GM19023 (cell line): ENCODE data around the gene BBS9.

ENCODE experiments used
- ATAC-seq: cut with Tn5 transposase; IDR thresholded peaks from one replicate; pipeline ENCODE4 v1.9.1; 2021; ENCODE audit warnings: mild to moderate bottlenecking, moderate library complexity; ENCODE audit not compliant: unreplicated experiment

BBS9 gene

GRCh38 chr7:33582533-33582932 is 453.2 kb downstream of the BBS9 start:
- ATAC-seq = no peak

GRCh38 chr7:33589911-33590310 is 460.5 kb downstream of the BBS9 start:
- no peak for ATAC-seq

- ATAC-seq = no peak
Observed at GRCh38 chr7:33590916-33591315, 461.6 kb downstream of the BBS9 start.

GRCh38 chr7:33591490-33591889 is 462.1 kb downstream of the BBS9 start:
- ATAC-seq = no peak

GRCh38 chr7:33592718-33593117 is 463.4 kb downstream of the BBS9 start:
- ATAC-seq = no peak

GRCh38 chr7:33593611-33594010 is 464.2 kb downstream of the BBS9 start:
- ATAC-seq = no peak

- no peak for ATAC-seq
Observed at GRCh38 chr7:33596686-33597085, 467.3 kb downstream of the BBS9 start.

GRCh38 chr7:33597181-33597580 is 467.8 kb downstream of the BBS9 start:
- no peak for ATAC-seq

- no peak for ATAC-seq
Observed at GRCh38 chr7:33601101-33601500, 471.7 kb downstream of the BBS9 start.

- ATAC-seq = no peak
Observed at GRCh38 chr7:33601884-33602283, 472.5 kb downstream of the BBS9 start.

- ATAC-seq = no peak
Observed at GRCh38 chr7:33604056-33604455, 474.7 kb downstream of the BBS9 start.

GRCh38 chr7:33610918-33611317 is 481.6 kb downstream of the BBS9 start:
- no peak for ATAC-seq

- ATAC-seq = no peak
Observed at GRCh38 chr7:33612442-33612841, 483.1 kb downstream of the BBS9 start.

GRCh38 chr7:33614357-33615117 is 485.2 kb downstream of the BBS9 start:
- ATAC-seq = no peak

GRCh38 chr7:33616752-33617151 is 487.4 kb downstream of the BBS9 start:
- ATAC-seq = no peak

GRCh38 chr7:33619264-33619663 is 489.9 kb downstream of the BBS9 start:
- ATAC-seq = no peak

GRCh38 chr7:33623267-33623666 is 493.9 kb downstream of the BBS9 start:
- ATAC-seq = no peak

GRCh38 chr7:33624215-33624614 is 494.9 kb downstream of the BBS9 start:
- no peak for ATAC-seq

GRCh38 chr7:33626869-33627268 is 497.5 kb downstream of the BBS9 start:
- ATAC-seq = no peak

- no peak for ATAC-seq
Observed at GRCh38 chr7:33627741-33628140, 498.4 kb downstream of the BBS9 start.

- ATAC-seq = no peak
Observed at GRCh38 chr7:33628894-33629293, 499.5 kb downstream of the BBS9 start.

GRCh38 chr7:33630359-33630758 is 501.0 kb downstream of the BBS9 start:
- no peak for ATAC-seq

- no peak for ATAC-seq
Observed at GRCh38 chr7:33632322-33632721, 503.0 kb downstream of the BBS9 start.
